HG03196 (cell line): ENCODE measurements around the gene SNRPB2.

Experiments used
- ATAC-seq: cut with Tn5 transposase; IDR thresholded peaks from one replicate; pipeline ENCODE4 v1.9.1; 2021; ENCODE audit not compliant: unreplicated experiment

SNRPB2 gene

GRCh38 chr20:16729565-16730460 is at the start of gene SNRPB2:
Gene SNRPB2, plus strand, starts transcription at chr20:16730026. Its CDS starts 1,677 bp downstream, at chr20:16731703.
- ATAC-seq = peak; percentile 99

GRCh38 chr20:16684416-16684815 is 45.4 kb upstream of the SNRPB2 start:
- ATAC-seq = no peak

- no peak for ATAC-seq
Observed at GRCh38 chr20:16689906-16690305, 39.9 kb upstream of the SNRPB2 start.

GRCh38 chr20:16691381-16691780 is 38.4 kb upstream of the SNRPB2 start:
- no peak for ATAC-seq

GRCh38 chr20:16692009-16692408 is 37.8 kb upstream of the SNRPB2 start:
- no peak for ATAC-seq

GRCh38 chr20:16692442-16692841 is 37.4 kb upstream of the SNRPB2 start:
- no peak for ATAC-seq

- ATAC-seq = no peak
Observed at GRCh38 chr20:16693278-16693677, 36.5 kb upstream of the SNRPB2 start.

- no peak for ATAC-seq
Observed at GRCh38 chr20:16694161-16694560, 35.7 kb upstream of the SNRPB2 start.

GRCh38 chr20:16695628-16696027 is 34.2 kb upstream of the SNRPB2 start:
- no peak for ATAC-seq

GRCh38 chr20:16699293-16699692 is 30.5 kb upstream of the SNRPB2 start:
- no peak for ATAC-seq

GRCh38 chr20:16701296-16701695 is 28.5 kb upstream of the SNRPB2 start:
- no peak for ATAC-seq

- no peak for ATAC-seq
Observed at GRCh38 chr20:16703570-16703969, 26.3 kb upstream of the SNRPB2 start.

- ATAC-seq = no peak
Observed at GRCh38 chr20:16707674-16708073, 22.2 kb upstream of the SNRPB2 start.

- no peak for ATAC-seq
Observed at GRCh38 chr20:16708602-16709001, 21.2 kb upstream of the SNRPB2 start.

GRCh38 chr20:16709017-16709416 is 20.8 kb upstream of the SNRPB2 start:
- ATAC-seq = peak; percentile 72

- no peak for ATAC-seq
Observed at GRCh38 chr20:16710781-16711180, 19.0 kb upstream of the SNRPB2 start.

- no peak for ATAC-seq
Observed at GRCh38 chr20:16711661-16712258, 18.1 kb upstream of the SNRPB2 start.

GRCh38 chr20:16712511-16712947 is 17.3 kb upstream of the SNRPB2 start:
- ATAC-seq = no peak

GRCh38 chr20:16713066-16713465 is 16.8 kb upstream of the SNRPB2 start:
- ATAC-seq = no peak

GRCh38 chr20:16714242-16714641 is 15.6 kb upstream of the SNRPB2 start:
- no peak for ATAC-seq

- no peak for ATAC-seq
Observed at GRCh38 chr20:16714751-16715150, 15.1 kb upstream of the SNRPB2 start.

GRCh38 chr20:16719421-16719820 is 10.4 kb upstream of the SNRPB2 start:
- no peak for ATAC-seq
